ENCODE data around the gene RPL31. TPM values are rescaled to one million over a fixed set of nuclear protein-coding genes. Genes with fewer than 3 reads are reported as not detected.

The RPL31 gene
- total RNA-seq, 4 donors from 2014 or later: 638 to 2,401 (median 1,440) TPM

- Histone ChIP-seq H3K4me1 (peaks cover 0 to 28% (median 14%) of the 10 kb centered on the region in 3 donors), H3K27me3 (no peaks in the 10 kb centered on the region), H3K4me3 (no peak overlapping the region), H3K9me3 (no peaks in the 10 kb centered on the region), H3K27ac (no peak overlapping the region), H3K36me3 (peaks cover 0 to 21% (median 0%) of the 10 kb centered on the region in 3 donors)
- no peak for TF ChIP-seq CTCF (IDR thresholded peaks at IDR 0.05)
- no peak for TF ChIP-seq POLR2A (IDR thresholded peaks at IDR 0.05)
- no peak for DNase-seq
- intact Hi-C loops (cut with DNase I): no loop called here
- WGBS, 2 donors: 90 to 99% methylated on average over 2 to 5 of the region's 5 CpGs
These were observed 46.0 kb upstream of the RPL31 start for GRCh38 chr2:100956081-100956480.

- Histone ChIP-seq H3K4me1 (peaks cover 0 to 28% (median 14%) of the 10 kb centered on the region in 3 donors), H3K27ac (peak overlapping the region in 3 of 4 donors; percentile 20 to 42 (median 42)), H3K4me3 (no peak overlapping the region), H3K27me3 (no peaks in the 10 kb centered on the region), H3K9me3 (no peaks in the 10 kb centered on the region), H3K36me3 (peaks cover 0 to 19% (median 0%) of the 10 kb centered on the region in 3 donors)
- WGBS, 2 donors: 42 to 57% methylated on average over 16 of the region's 16 CpGs
- intact Hi-C loops (cut with DNase I): no loop called here
- DNase-seq: no peak
- no peak for TF ChIP-seq CTCF (IDR thresholded peaks at IDR 0.05)
These were observed 44.0 kb upstream of the RPL31 start for GRCh38 chr2:100957996-100958653.

GRCh38 chr2:100959225-100959880 is 42.7 kb upstream of the RPL31 start:
- WGBS, 2 donors: 20 to 40% methylated on average over 6 of the region's 6 CpGs
- intact Hi-C loops (cut with DNase I): no loop called here
- Histone ChIP-seq H3K4me3 (no peak overlapping the region), H3K27ac (peak overlapping the region in 1 of 4 donors; percentile 20), H3K27me3 (no peaks in the 10 kb centered on the region), H3K9me3 (no peaks in the 10 kb centered on the region), H3K4me1 (peaks cover 0 to 28% (median 14%) of the 10 kb centered on the region in 3 donors), H3K36me3 (peaks cover 0 to 29% (median 0%) of the 10 kb centered on the region in 3 donors)
- TF ChIP-seq CTCF (IDR thresholded peaks at IDR 0.05): no peak
- no peak for TF ChIP-seq POLR2A (IDR thresholded peaks at IDR 0.05)
- no peak for DNase-seq

- intact Hi-C loops (cut with DNase I): no loop called here
- DNase-seq: no peak
- peaks cover 0 to 28% (median 14%) of the 10 kb centered on the region in 3 donors for H3K4me1 ChIP-seq
- H3K9me3 ChIP-seq: no peaks in the 10 kb centered on the region
- H3K36me3 ChIP-seq: peaks cover 0 to 37% (median 0%) of the 10 kb centered on the region in 3 donors
- 83 to 90% methylated on average over 2 to 3 of the region's 4 CpGs for WGBS, 2 donors
- TF ChIP-seq POLR2A (IDR thresholded peaks at IDR 0.05) (no peak), CTCF (IDR thresholded peaks at IDR 0.05) (no peak)
- H3K27me3 ChIP-seq: no peaks in the 10 kb centered on the region
- no peak overlapping the region for H3K4me3 ChIP-seq
- no peak overlapping the region for H3K27ac ChIP-seq
These were observed 41.4 kb upstream of the RPL31 start for GRCh38 chr2:100960688-100961087.

- Histone ChIP-seq H3K27me3 (no peaks in the 10 kb centered on the region), H3K36me3 (peaks cover 0 to 35% (median 0%) of the 10 kb centered on the region in 3 donors), H3K4me3 (no peak overlapping the region), H3K9me3 (no peaks in the 10 kb centered on the region), H3K27ac (no peak overlapping the region), H3K4me1 (peaks cover 0 to 24% (median 14%) of the 10 kb centered on the region in 3 donors)
- TF ChIP-seq POLR2A (IDR thresholded peaks at IDR 0.05) (no peak), CTCF (IDR thresholded peaks at IDR 0.05) (no peak)
- no peak for DNase-seq
- WGBS, 2 donors: 89 to 92% methylated on average over 11 to 12 of the region's 12 CpGs
- intact Hi-C loops (cut with DNase I): no loop called here
These were observed 39.6 kb upstream of the RPL31 start for GRCh38 chr2:100962366-100963025.
